ENCODE measurements around the gene CHTF18.

Gene CHTF18

GRCh38 chr16:793414-793813 is 5.0 kb downstream of the CHTF18 start:
- Histone ChIP-seq H3K36me3 (ENCODE audit: control insufficient read depth, insufficient read depth, low read length) (peaks cover 38% of the 10 kb centered on the region), H3K4me3 (ENCODE audit: low read length) (no peak overlapping the region), H3K27ac (ENCODE audit: low read length) (no peak overlapping the region), H3K27me3 (ENCODE audit: control insufficient read depth, insufficient read depth, low read length) (no peaks in the 10 kb centered on the region), H3K4me1 (ENCODE audit: control insufficient read depth, insufficient read depth, low read length) (no peaks in the 10 kb centered on the region; the same call in 1 of the 2 replicates), H3K9me3 (ENCODE audit: control insufficient read depth, insufficient read depth, low read length) (no peaks in the 10 kb centered on the region)
- WGBS (ENCODE audit: insufficient coverage, insufficient read length) = no CpG with 5 or more reads among the region's 8 CpGs
- no peak for DNase-seq (ENCODE audit: low read depth, low spot score)

GRCh38 chr16:794091-794822 is 5.8 kb downstream of the CHTF18 start:
- Histone ChIP-seq H3K4me3 (ENCODE audit: low read length) (no peak overlapping the region), H3K4me1 (ENCODE audit: control insufficient read depth, insufficient read depth, low read length) (peaks cover under 1% of the 10 kb centered on the region; the same call in 1 of the 2 replicates), H3K27ac (ENCODE audit: low read length) (no peak overlapping the region), H3K9me3 (ENCODE audit: control insufficient read depth, insufficient read depth, low read length) (no peaks in the 10 kb centered on the region), H3K36me3 (ENCODE audit: control insufficient read depth, insufficient read depth, low read length) (peaks cover 38% of the 10 kb centered on the region), H3K27me3 (ENCODE audit: control insufficient read depth, insufficient read depth, low read length) (no peaks in the 10 kb centered on the region)
- no CpG with 5 or more reads among the region's 40 CpGs for WGBS (ENCODE audit: insufficient coverage, insufficient read length)
- no peak for DNase-seq (ENCODE audit: low read depth, low spot score)

DNA sequence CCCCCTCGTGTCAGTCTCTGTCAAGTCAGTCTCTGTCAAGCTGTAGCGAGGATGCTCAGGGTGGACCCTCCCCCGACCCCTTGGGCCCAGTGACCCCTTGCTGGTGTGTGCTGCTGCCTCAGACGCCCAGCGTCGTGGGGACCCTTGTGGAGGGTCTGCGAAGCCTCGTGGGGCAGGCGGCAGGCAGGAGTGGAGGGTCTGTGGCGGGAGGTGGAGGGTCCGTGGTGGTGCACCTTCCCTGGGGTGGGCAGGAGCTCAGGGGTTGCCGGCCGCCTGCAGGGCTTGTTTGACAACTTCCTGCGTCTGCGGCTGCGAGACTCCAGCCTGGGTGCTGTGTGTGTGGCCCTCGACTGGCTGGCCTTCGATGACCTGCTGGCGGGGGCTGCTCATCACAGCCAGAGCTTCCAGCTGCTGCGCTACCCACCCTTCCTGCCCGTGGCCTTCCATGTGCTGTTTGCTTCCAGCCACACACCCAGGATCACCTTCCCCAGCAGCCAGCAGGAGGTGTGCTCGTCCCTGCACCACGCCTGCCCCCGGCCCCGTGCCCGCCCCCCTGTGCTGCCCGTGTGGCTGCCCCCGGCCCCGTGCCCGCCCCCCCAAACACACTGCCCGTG is 6.5 kb downstream of the CHTF18 start:
- Histone ChIP-seq H3K4me3 (ENCODE audit: low read length) (no peak overlapping the region), H3K9me3 (ENCODE audit: control insufficient read depth, insufficient read depth, low read length) (no peaks in the 10 kb centered on the region), H3K27ac (ENCODE audit: low read length) (no peak overlapping the region), H3K4me1 (ENCODE audit: control insufficient read depth, insufficient read depth, low read length) (0 out of 2 replicates have a peak, but pooled peaks cover 1% of the 10 kb centered on the region), H3K36me3 (ENCODE audit: control insufficient read depth, insufficient read depth, low read length) (peaks cover 38% of the 10 kb centered on the region), H3K27me3 (ENCODE audit: control insufficient read depth, insufficient read depth, low read length) (no peaks in the 10 kb centered on the region)
- no CpG with 5 or more reads among the region's 31 CpGs for WGBS (ENCODE audit: insufficient coverage, insufficient read length)
- DNase-seq (ENCODE audit: low read depth, low spot score) = no peak

DNA sequence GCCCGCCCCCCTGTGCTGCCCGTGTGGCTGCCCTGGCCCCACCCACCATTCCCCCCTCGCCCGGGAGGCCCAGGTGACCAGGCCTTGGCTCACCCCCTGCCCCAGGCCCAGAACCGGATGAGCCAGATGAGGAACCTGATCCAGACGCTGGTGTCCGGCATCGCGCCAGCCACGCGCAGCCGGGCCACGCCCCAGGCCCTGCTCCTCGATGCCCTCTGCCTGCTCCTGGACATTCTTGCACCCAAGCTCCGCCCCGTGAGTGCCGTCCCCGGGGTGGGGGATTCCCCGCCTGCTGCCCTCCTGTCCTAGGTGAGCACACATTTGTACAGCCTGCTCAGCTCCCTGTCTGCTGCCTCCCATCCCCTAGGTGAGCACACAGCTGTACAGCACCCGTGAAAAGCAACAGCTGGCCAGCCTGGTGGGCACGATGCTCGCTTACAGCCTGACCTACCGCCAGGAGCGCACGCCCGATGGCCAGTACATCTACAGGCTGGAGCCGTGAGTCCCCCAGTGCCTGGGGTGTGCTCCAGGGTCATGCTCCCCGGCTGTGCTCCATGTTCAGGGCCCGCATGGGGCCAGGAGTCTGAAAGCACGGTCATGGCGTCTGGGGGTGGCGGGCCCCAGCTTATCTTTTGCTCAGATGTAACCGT is 7.3 kb downstream of the CHTF18 start:
- no CpG with 5 or more reads among the region's 33 CpGs for WGBS (ENCODE audit: insufficient coverage, insufficient read length)
- no peak overlapping the region for H3K4me3 ChIP-seq (ENCODE audit: low read length)
- no peak for DNase-seq (ENCODE audit: low read depth, low spot score)
- 0 out of 2 replicates have a peak, but pooled peaks cover 2% of the 10 kb centered on the region for H3K4me1 ChIP-seq (ENCODE audit: control insufficient read depth, insufficient read depth, low read length)
- no peaks in the 10 kb centered on the region for H3K27me3 ChIP-seq (ENCODE audit: control insufficient read depth, insufficient read depth, low read length)
- H3K27ac ChIP-seq (ENCODE audit: low read length) = no peak overlapping the region
- no peaks in the 10 kb centered on the region for H3K9me3 ChIP-seq (ENCODE audit: control insufficient read depth, insufficient read depth, low read length)
- peaks cover 31% of the 10 kb centered on the region for H3K36me3 ChIP-seq (ENCODE audit: control insufficient read depth, insufficient read depth, low read length)

DNA sequence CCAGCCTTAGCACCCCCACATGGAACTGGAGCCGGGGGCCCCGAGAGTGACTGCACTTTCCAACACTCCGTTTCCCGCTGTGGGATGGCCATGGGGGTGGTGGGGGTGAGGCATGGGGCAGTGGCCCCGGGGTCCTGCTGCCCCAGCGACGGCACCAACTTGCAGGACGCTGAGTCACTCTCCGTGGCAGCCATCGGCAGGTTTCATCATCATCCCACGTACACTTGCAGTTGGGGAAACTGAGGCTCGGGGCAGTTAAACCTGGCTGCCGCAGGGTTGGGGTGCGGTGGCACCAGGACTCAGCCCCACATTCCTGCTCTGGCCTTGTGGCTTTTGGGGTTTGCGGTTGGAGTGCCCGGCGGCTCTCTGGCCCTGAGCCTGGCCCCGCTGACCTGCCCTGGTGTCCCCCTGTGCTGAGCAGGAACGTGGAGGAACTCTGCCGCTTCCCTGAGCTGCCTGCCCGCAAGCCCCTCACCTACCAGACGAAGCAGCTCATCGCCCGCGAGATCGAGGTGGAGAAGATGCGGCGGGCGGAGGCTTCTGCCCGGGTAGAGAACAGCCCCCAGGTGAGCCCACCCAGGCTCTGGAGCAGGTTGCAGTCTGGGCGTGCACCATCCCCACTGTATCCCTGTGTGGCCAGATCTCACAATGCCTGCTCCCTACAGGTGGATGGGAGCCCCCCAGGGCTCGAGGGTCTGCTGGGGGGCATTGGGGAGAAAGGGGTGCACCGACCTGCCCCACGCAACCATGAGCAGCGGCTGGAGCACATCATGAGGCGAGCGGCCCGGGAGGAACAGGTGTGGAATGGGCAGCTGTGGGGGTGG is 8.1 kb downstream of the CHTF18 start:
- Histone ChIP-seq H3K4me1 (ENCODE audit: control insufficient read depth, insufficient read depth, low read length) (peaks cover 4% of the 10 kb centered on the region; the same call in 1 of the 2 replicates), H3K36me3 (ENCODE audit: control insufficient read depth, insufficient read depth, low read length) (peaks cover 23% of the 10 kb centered on the region), H3K4me3 (ENCODE audit: low read length) (no peak overlapping the region), H3K27me3 (ENCODE audit: control insufficient read depth, insufficient read depth, low read length) (no peaks in the 10 kb centered on the region), H3K9me3 (ENCODE audit: control insufficient read depth, insufficient read depth, low read length) (no peaks in the 10 kb centered on the region), H3K27ac (ENCODE audit: low read length) (no peak overlapping the region)
- WGBS (ENCODE audit: insufficient coverage, insufficient read length) = no CpG with 5 or more reads among the region's 38 CpGs
- DNase-seq (ENCODE audit: low read depth, low spot score) = no peak

- peaks cover 17% of the 10 kb centered on the region for H3K36me3 ChIP-seq (ENCODE audit: control insufficient read depth, insufficient read depth, low read length)
Measured at GRCh38 chr16:797120-797420, 8.7 kb downstream of the CHTF18 start.

GRCh38 chr16:797686-798085 is 9.3 kb downstream of the CHTF18 start:
- no peak overlapping the region for H3K27ac ChIP-seq (ENCODE audit: low read length)
- H3K27me3 ChIP-seq (ENCODE audit: control insufficient read depth, insufficient read depth, low read length) = no peaks in the 10 kb centered on the region; the same call in 1 of the 2 replicates
- peaks cover 4% of the 10 kb centered on the region; the same call in 1 of the 2 replicates for H3K4me1 ChIP-seq (ENCODE audit: control insufficient read depth, insufficient read depth, low read length)
- H3K36me3 ChIP-seq (ENCODE audit: control insufficient read depth, insufficient read depth, low read length) = peaks cover 12% of the 10 kb centered on the region
- no peaks in the 10 kb centered on the region for H3K9me3 ChIP-seq (ENCODE audit: control insufficient read depth, insufficient read depth, low read length)
- DNase-seq (ENCODE audit: low read depth, low spot score) = no peak
- no CpG with 5 or more reads among the region's 22 CpGs for WGBS (ENCODE audit: insufficient coverage, insufficient read length)
- H3K4me3 ChIP-seq (ENCODE audit: low read length) = no peak overlapping the region

More at GRCh38 chr16:797120-797420, 8.7 kb downstream of the CHTF18 start:
- Histone ChIP-seq H3K9me3 (ENCODE audit: control insufficient read depth, insufficient read depth, low read length) (no peaks in the 10 kb centered on the region), H3K27me3 (ENCODE audit: control insufficient read depth, insufficient read depth, low read length) (no peaks in the 10 kb centered on the region; the same call in 1 of the 2 replicates), H3K4me3 (ENCODE audit: low read length) (no peak overlapping the region), H3K27ac (ENCODE audit: low read length) (no peak overlapping the region), H3K4me1 (ENCODE audit: control insufficient read depth, insufficient read depth, low read length) (peaks cover 4% of the 10 kb centered on the region; the same call in 1 of the 2 replicates)
- DNase-seq (ENCODE audit: low read depth, low spot score) = no peak
- WGBS (ENCODE audit: insufficient coverage, insufficient read length) = no CpG with 5 or more reads among the region's 2 CpGs

DNA sequence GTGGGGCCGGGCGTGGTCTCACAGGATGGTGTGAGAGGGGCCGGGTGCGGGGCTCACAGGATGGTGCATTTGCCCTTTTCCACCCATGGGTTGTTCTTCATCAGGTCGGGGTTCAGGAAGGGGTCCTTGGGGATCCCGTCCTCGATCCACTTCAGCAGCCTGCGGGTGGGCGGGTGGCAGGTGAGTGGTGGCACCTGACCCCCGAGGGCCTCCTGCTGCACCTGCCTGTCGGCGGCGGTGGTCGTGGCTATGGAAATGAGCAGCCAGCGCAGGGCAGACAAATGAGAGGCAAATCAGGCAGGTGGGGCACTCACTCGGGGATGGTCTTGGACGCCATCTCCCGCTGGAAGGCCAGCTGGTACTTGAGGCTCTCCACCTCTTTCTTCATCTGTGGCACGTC is 10.2 kb downstream of the CHTF18 start:
- no peaks in the 10 kb centered on the region for H3K9me3 ChIP-seq (ENCODE audit: control insufficient read depth, insufficient read depth, low read length)
- H3K4me1 ChIP-seq (ENCODE audit: control insufficient read depth, insufficient read depth, low read length) = peaks cover 4% of the 10 kb centered on the region; the same call in 1 of the 2 replicates
- DNase-seq (ENCODE audit: low read depth, low spot score) = no peak
- no peak overlapping the region for H3K4me3 ChIP-seq (ENCODE audit: low read length)
- no peaks in the 10 kb centered on the region; the same call in 1 of the 2 replicates for H3K27me3 ChIP-seq (ENCODE audit: control insufficient read depth, insufficient read depth, low read length)
- peaks cover 3% of the 10 kb centered on the region for H3K36me3 ChIP-seq (ENCODE audit: control insufficient read depth, insufficient read depth, low read length)
- WGBS (ENCODE audit: insufficient coverage, insufficient read length) = no CpG with 5 or more reads among the region's 19 CpGs
- no peak overlapping the region for H3K27ac ChIP-seq (ENCODE audit: low read length)

DNA sequence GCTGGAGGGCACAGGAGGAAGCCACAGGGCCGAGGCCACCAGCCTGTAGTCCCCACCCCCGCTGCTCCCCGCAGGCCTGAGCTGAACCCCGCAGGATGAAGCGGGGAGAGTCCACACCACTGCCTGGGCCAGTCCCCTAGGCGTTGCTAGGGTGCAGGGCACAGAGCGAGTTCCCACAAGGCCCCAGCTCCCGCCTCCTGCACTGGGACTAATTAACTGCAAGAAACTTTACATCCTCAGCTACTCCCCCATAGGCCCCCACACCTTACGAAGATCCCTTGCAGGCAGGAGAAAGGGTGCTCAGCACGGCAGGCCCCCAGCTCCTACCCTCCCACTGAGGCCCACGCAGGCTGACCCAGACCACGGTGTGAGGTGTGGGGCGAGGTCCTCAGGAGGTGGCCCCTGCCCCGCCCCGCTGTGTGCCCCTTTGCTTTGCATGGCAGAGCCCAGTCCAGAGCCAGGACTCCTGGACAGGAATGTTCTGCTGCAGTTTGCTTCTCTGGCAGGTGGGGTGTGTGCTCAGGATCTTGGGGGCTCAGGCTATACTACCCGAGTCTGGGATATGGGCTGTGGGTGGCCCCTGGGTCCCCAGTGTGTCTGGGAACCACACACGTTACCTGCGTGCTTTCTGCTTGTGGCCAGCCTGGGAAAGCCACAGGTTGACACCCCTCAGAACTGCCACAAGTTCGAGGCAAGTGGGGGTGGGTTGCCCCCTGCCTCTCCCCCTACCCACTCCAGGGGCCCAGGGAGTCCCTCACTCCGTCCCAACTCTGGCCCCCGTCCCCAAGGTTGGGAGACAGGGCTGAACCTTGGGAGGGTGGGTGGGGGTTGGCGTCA is 10.9 kb downstream of the CHTF18 start:
- Histone ChIP-seq H3K36me3 (ENCODE audit: control insufficient read depth, insufficient read depth, low read length) (peaks cover 3% of the 10 kb centered on the region), H3K27me3 (ENCODE audit: control insufficient read depth, insufficient read depth, low read length) (no peaks in the 10 kb centered on the region; the same call in 1 of the 2 replicates), H3K27ac (ENCODE audit: low read length) (no peak overlapping the region), H3K9me3 (ENCODE audit: control insufficient read depth, insufficient read depth, low read length) (no peaks in the 10 kb centered on the region), H3K4me3 (ENCODE audit: low read length) (no peak overlapping the region), H3K4me1 (ENCODE audit: control insufficient read depth, insufficient read depth, low read length) (peaks cover 4% of the 10 kb centered on the region; the same call in 1 of the 2 replicates)
- DNase-seq (ENCODE audit: low read depth, low spot score) = no peak
- WGBS (ENCODE audit: insufficient coverage, insufficient read length) = no CpG with 5 or more reads among the region's 22 CpGs
